A549 (cell line): ENCODE measurements around the gene H1-8. TPM values are rescaled to one million over a fixed set of nuclear protein-coding genes. Genes with fewer than 3 reads are reported as not detected.
A peak's percentile ranks its signal among the peaks of the same experiment; 100 is the strongest.

ENCODE experiments used
- ATAC-seq, 2 experiments: fragments of 200-7000 bp in 1 of 2; fragments of >200 bp in 1 of 2; cut with Nextera tagmentation in 1 of 2; cut with Tn5 transposase in 1 of 2; 3 replicates each; pipeline versions ENCODE4 v1.8.0 to v1.9.1; 2018 to 2020; ENCODE audit warnings: mild to moderate bottlenecking in 1 of 2, moderate library complexity in 1 of 2
- CTCF ChIA-PET: fragments of 300-600 bp; sonication (Branson Sonifier 250); formaldehyde crosslinking; extraction: SDS; loops from one replicate; lab custom pipeline; 2021; ENCODE audit warnings: antibody characterized with exemption, inconsistent platforms; lab: Yijun Ruan, JAX
- POLR2A ChIA-PET: fragments of 350-600 bp; formaldehyde crosslinking; extraction: SDS; loops from one replicate; lab custom pipeline; 2021; ENCODE audit warnings: antibody characterized with exemption, inconsistent platforms; lab: Yijun Ruan, JAX
- DNase-seq, 2 experiments: peaks; one replicate each; pipeline versions ENCODE4 v3.0.0 to v3.0.0-alpha.2; 2011 to 2016; ENCODE audit warnings: low read depth in 1 of 2, low spot score in 1 of 2
- FAIRE-seq: peaks from 2 replicates; lab custom pipeline; 2011; peaks lifted over from hg19 to GRCh38; lab: Jason Lieb, UNC
- H3K27ac ChIP-seq, 2 experiments: fragments of >200 bp; sonication (Bioruptor Twin); formaldehyde crosslinking; 3 replicates each; pipeline ENCODE4 v1.5.1; 2016 to 2017
- H3K4me1 ChIP-seq: fragments of >200 bp; sonication (Bioruptor Twin); formaldehyde crosslinking; 3 replicates; pipeline ENCODE4 v1.6.1; 2016
- H3K4me2 ChIP-seq: fragments of >200 bp; sonication (Bioruptor Twin); formaldehyde crosslinking; 3 replicates; pipeline ENCODE4 v1.6.1; 2016
- H3K4me3 ChIP-seq: fragments of >200 bp; sonication (Bioruptor Twin); formaldehyde crosslinking; 3 replicates; pipeline ENCODE4 v1.5.1; 2016
- H3K9me3 ChIP-seq: fragments of >200 bp; sonication (Bioruptor Twin); formaldehyde crosslinking; 3 replicates; pipeline ENCODE4 v1.6.1; 2016
- CBX2 ChIP-seq: fragments of 200-600 bp; sonication (generic); IDR thresholded peaks from 2 replicates; pipeline ENCODE4 v1.6.1; 2016; ENCODE audit warnings: low read depth, mild to moderate bottlenecking, borderline replicate concordance
- CHD4 ChIP-seq: fragments of 200-600 bp; sonication (generic); IDR thresholded peaks from 2 replicates; pipeline ENCODE4 v1.6.1; 2016; ENCODE audit warnings: antibody characterized with exemption, mild to moderate bottlenecking, borderline replicate concordance
- E2F6 ChIP-seq: IDR thresholded peaks from 2 replicates; pipeline ENCODE4 v1.6.1; 2012; ENCODE audit warnings: low read depth, borderline replicate concordance
- FOSL2 ChIP-seq, 2 experiments: fragments of 450-650 bp in 1 of 2; fragments of >200 bp in 1 of 2; sonication (Bioruptor Twin) in 1 of 2; formaldehyde crosslinking; IDR thresholded peaks; 2 replicates each; pipeline versions ENCODE4 v1.5.0 to v1.6.1; 2016 to 2020; ENCODE audit warnings: mild to moderate bottlenecking in 1 of 2, moderate library complexity in 1 of 2
- FOXS1 ChIP-seq: fragments of 250-450 bp; sonication (Bioruptor Pico); IDR thresholded peaks from 2 replicates; pipeline ENCODE4 v1.5.0; 2020; ENCODE audit warnings: mild to moderate bottlenecking, moderate library complexity
- HOXB5 ChIP-seq: fragments of 250-450 bp; sonication (Bioruptor Pico); IDR thresholded peaks from 2 replicates; pipeline ENCODE4 v1.5.0; 2020; ENCODE audit warnings: mild to moderate bottlenecking, moderate library complexity
- JUN ChIP-seq, 2 experiments: fragments of >200 bp; sonication (Bioruptor Twin); formaldehyde crosslinking; IDR thresholded peaks; 2 replicates in 1 of 2; 3 replicates in 1 of 2; pipeline ENCODE4 v1.6.1; 2016 to 2017
- JUNB ChIP-seq: fragments of >200 bp; sonication (Bioruptor Twin); formaldehyde crosslinking; IDR thresholded peaks from 2 replicates; pipeline ENCODE4 v1.6.1; 2016
- KDM5A ChIP-seq: fragments of 200-600 bp; sonication (generic); IDR thresholded peaks from 2 replicates; pipeline ENCODE4 v1.6.1; 2016; ENCODE audit warnings: antibody characterized with exemption, mild to moderate bottlenecking
- MYC ChIP-seq: IDR thresholded peaks from 2 replicates; pipeline ENCODE4 v1.6.1; 2012; ENCODE audit warnings: mild to moderate bottlenecking, inconsistent platforms, low read length, improper control_type of control experiment, borderline replicate concordance
- NPAS2 ChIP-seq: fragments of 250-450 bp; sonication (Bioruptor Pico); IDR thresholded peaks from 2 replicates; pipeline ENCODE4 v1.8.0; 2022; ENCODE audit warnings: mild to moderate bottlenecking, moderate library complexity, borderline replicate concordance
- NR3C1 ChIP-seq: fragments of >200 bp; sonication (Bioruptor Twin); formaldehyde crosslinking; IDR thresholded peaks from 3 replicates; pipeline ENCODE4 v1.6.1; 2017
- PHF8 ChIP-seq: fragments of 200-600 bp; sonication (generic); IDR thresholded peaks from 2 replicates; pipeline ENCODE4 v1.6.1; 2016; ENCODE audit warnings: low read depth, mild to moderate bottlenecking, antibody characterized with exemption, moderate library complexity, borderline replicate concordance
- POLR2AphosphoS2 ChIP-seq: conservative IDR thresholded peaks from 2 replicates; pipeline ENCODE4 v1.6.1; 2012; ENCODE audit warnings: low read length, improper control_type of control experiment, inconsistent platforms
- RAD21 ChIP-seq, 2 experiments: fragments of >200 bp in 1 of 2; sonication (Bioruptor Twin) in 1 of 2; formaldehyde crosslinking in 1 of 2; IDR thresholded peaks in 1 of 2; conservative IDR thresholded peaks in 1 of 2; 2 replicates in 1 of 2; 3 replicates in 1 of 2; pipeline ENCODE4 v1.6.1; 2012 to 2018; ENCODE audit warnings: inconsistent platforms in 1 of 2
- RCOR1 ChIP-seq: fragments of 150-350 bp; IDR thresholded peaks from 2 replicates; pipeline ENCODE4 v1.6.1; 2014; ENCODE audit warnings: antibody characterized with exemption, low read length, low read depth
- RFX5 ChIP-seq: fragments of 450-650 bp; IDR thresholded peaks from 2 replicates; pipeline ENCODE4 v1.7.1; 2014; ENCODE audit warnings: antibody characterized with exemption, mild to moderate bottlenecking, moderate library complexity
- RNF2 ChIP-seq: fragments of 200-600 bp; sonication (generic); IDR thresholded peaks from 2 replicates; pipeline ENCODE4 v1.6.1; 2016; ENCODE audit warnings: low read depth, mild to moderate bottlenecking, antibody characterized with exemption, moderate library complexity, borderline replicate concordance
- SMC3 ChIP-seq: fragments of >200 bp; sonication (Bioruptor Twin); formaldehyde crosslinking; IDR thresholded peaks from 3 replicates; pipeline ENCODE4 v1.6.1; 2018; ENCODE audit warnings: inconsistent platforms
- SREBF2 ChIP-seq: fragments of 450-650 bp; IDR thresholded peaks from 2 replicates; pipeline ENCODE4 v1.6.1; 2014; ENCODE audit warnings: mild to moderate bottlenecking, moderate library complexity
- TFCP2L1 ChIP-seq: fragments of 250-450 bp; sonication (Bioruptor Pico); IDR thresholded peaks from 2 replicates; pipeline ENCODE4 v1.5.0; 2021; ENCODE audit warnings: mild to moderate bottlenecking
- TP53 ChIP-seq: fragments of 250-450 bp; sonication (Bioruptor Pico); IDR thresholded peaks from 2 replicates; pipeline ENCODE4 v1.5.0; 2021; ENCODE audit warnings: mild to moderate bottlenecking, moderate library complexity
- ZC3H11A ChIP-seq: fragments of 450-650 bp; IDR thresholded peaks from 2 replicates; pipeline ENCODE4 v1.6.1; 2014; ENCODE audit warnings: antibody characterized with exemption, mild to moderate bottlenecking
- ZFP36 ChIP-seq: fragments of 450-650 bp; IDR thresholded peaks from 2 replicates; pipeline ENCODE4 v1.6.1; 2014; ENCODE audit warnings: borderline replicate concordance; ENCODE audit not compliant: partially characterized antibody
- ZSCAN20 ChIP-seq: fragments of 250-450 bp; sonication (Bioruptor Pico); IDR thresholded peaks from 2 replicates; pipeline ENCODE4 v1.8.0; 2022; ENCODE audit warnings: mild to moderate bottlenecking, moderate library complexity
- WGBS: methylation state at CpG from one replicate; pipeline ENCODE4 v1.1.6; 2017; ENCODE audit errors: missing lambda C conversion rate; 5-methylcytosine and 5-hydroxymethylcytosine counted together
- polyA plus RNA-seq, 4 experiments: library from polyadenylated mRNA; depleted of rRNA in 3 of 4; stranded (reverse); fragments of >200 nt; fragmentation: RNase III in 1 of 4; extraction: RNeasy Plus Mini Kit Qiagen cat#74134 plus additional on column Dnase treatment in 1 of 4; gene quantifications; 2 replicates in 3 of 4; 3 replicates in 1 of 4; pipeline ENCODE4 v1.2.3, GENCODE V29; 2011 to 2017
- TF ChIP-seq, protein P1 (sequence below): fragments of 250-450 bp; sonication (Bioruptor Pico); IDR thresholded peaks from 2 replicates; pipeline ENCODE4 v1.5.0; 2021; ENCODE audit warnings: mild to moderate bottlenecking, moderate library complexity, borderline replicate concordance

Gene H1-8
- polyA plus RNA-seq, 2 of the 4 experiments (the other 2 are of a cell fraction) = not detected

DNA sequence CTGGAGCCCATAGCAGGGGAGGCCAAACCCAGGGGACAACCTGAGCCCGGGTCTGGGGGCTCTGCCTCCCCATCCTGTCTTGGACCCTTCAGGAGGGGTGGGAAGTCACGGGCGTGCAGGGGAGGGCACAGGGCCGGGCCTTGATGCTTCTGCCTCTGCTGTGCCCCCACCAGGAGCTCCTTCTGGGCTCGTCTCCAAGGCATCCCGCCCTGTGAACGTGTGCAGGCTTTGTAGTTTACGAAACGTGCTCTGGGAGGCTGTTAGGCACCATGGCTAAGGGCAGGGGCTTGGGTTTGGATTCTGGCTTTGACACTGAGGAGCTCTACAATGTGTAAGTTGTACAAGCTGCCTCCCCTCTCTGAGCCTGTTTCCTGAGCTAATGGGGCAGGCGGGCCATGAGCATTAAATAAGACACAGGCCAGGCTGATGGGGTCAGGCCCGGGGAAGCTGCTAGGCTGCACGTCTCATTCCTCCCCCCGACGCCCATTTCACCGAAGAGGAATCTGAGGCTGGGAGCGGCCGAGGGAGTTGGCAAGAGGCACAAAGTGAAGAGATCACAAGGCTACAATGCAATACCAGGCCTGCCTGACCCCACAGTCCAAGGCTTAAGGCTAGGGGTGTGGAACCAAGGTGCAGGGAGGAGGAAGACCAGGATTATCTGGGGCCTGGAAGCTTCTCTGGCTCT is 43.9 kb downstream of the H1-8 start (continued):
- no peak for TF ChIP-seq PHF8
- TF ChIP-seq TFCP2L1 (CRISPR knock-in tag) = no peak
- no peak for TF ChIP-seq ZSCAN20
- TF ChIP-seq NR3C1 = no peak
- TF ChIP-seq JUN (IDR thresholded peaks at IDR 0.05) = no peak
- no peak for TF ChIP-seq POLR2AphosphoS2

- FAIRE-seq (no peak), ATAC-seq (peak in 1 of 2 experiments; percentile 47; a peak in 3 of 6 replicates), DNase-seq (no peak)
- H3K4me2 ChIP-seq = peak overlapping the region; percentile 49
- CTCF ChIA-PET = no interaction called here
- no peak overlapping the region for H3K4me3 ChIP-seq
- WGBS = 73% methylated on average over 10 of the region's 10 CpGs
- TF ChIP-seq SREBF2 (no peak), ZC3H11A (no peak), FOSL2 (IDR thresholded peaks at IDR 0.05) (no peak), FOSL2 (CRISPR knock-in tag; IDR thresholded peaks at IDR 0.05) (no peak), RNF2 (no peak), JUNB (no peak), SMC3 (no peak), MYC (no peak), E2F6 (no peak), RCOR1 (no peak), ZFP36 (no peak), HOXB5 (CRISPR knock-in tag) (no peak), RAD21 (conservative IDR thresholded peaks at IDR 0.05 in 1 of 2, IDR thresholded peaks at IDR 0.05 in 1 of 2) (no peak)
- TF ChIP-seq, all 56 proteins: peak for 0
- POLR2A ChIA-PET = no interaction called here
- Histone ChIP-seq H3K27ac (peak overlapping the region; percentile 71 to 83; a peak in 5 of 6 replicates), H3K9me3 (no peaks in the 10 kb centered on the region), H3K4me1 (peaks cover 38% of the 10 kb centered on the region)
Measured at GRCh38 chr3:129587566-129588210, 44.7 kb downstream of the H1-8 start.

DNA sequence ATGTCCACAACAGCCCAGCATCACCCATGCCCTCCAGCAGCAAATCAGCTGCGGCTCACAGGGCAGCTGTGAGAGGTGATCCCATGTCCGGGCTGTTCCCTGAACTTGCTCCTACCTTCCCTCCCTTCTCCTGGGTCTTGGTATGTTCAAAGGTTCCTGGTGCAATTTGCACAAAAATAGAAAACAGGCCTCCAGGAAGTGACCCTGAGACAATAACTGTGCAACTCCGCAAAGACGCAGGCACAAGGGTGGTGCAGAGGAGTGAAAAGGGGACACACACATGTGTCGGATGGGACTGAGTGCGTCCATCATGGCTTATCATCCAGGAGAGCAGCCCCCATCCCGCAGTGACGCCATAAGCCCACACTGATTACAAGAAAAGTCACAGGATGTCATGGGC is 47.2 kb downstream of the H1-8 start:
- H3K4me1 ChIP-seq = peaks cover 46% of the 10 kb centered on the region
- TF ChIP-seq FOXS1 (CRISPR knock-in tag) (no peak), NPAS2 (CRISPR knock-in tag) (no peak), ZC3H11A (no peak), TP53 (CRISPR knock-in tag) (no peak), CHD4 (no peak), KDM5A (no peak), RFX5 (no peak), CBX2 (no peak)
- TF ChIP-seq, protein P1, sequence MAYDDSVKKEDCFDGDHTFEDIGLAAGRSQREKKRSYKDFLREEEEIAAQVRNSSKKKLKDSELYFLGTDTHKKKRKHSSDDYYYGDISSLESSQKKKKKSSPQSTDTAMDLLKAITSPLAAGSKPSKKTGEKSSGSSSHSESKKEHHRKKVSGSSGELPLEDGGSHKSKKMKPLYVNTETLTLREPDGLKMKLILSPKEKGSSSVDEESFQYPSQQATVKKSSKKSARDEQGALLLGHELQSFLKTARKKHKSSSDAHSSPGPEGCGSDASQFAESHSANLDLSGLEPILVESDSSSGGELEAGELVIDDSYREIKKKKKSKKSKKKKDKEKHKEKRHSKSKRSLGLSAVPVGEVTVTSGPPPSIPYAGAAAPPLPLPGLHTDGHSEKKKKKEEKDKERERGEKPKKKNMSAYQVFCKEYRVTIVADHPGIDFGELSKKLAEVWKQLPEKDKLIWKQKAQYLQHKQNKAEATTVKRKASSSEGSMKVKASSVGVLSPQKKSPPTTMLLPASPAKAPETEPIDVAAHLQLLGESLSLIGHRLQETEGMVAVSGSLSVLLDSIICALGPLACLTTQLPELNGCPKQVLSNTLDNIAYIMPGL = no peak
- ATAC-seq = no peak
- ChIA-PET CTCF (no interaction called here), POLR2A (no interaction called here)
- DNase-seq = no peak
- no peaks in the 10 kb centered on the region for H3K9me3 ChIP-seq
- H3K27ac ChIP-seq = peak overlapping the region in 1 of 2 experiments; percentile 83; a peak in 1 of 6 replicates
- no peak for FAIRE-seq
- H3K4me3 ChIP-seq = no peak overlapping the region
- no peak overlapping the region for H3K4me2 ChIP-seq
- 86% methylated on average over 7 of the region's 8 CpGs for WGBS
